Measurements from ENCODE around the gene NR1H4.
"Not testable (repeated sequence)": the region's sequence is repeated elsewhere in the genome, so short reads cannot be mapped to it uniquely, and the experiment has no call there.

The NR1H4 gene

GRCh38 chr12:100518376-100518775, 44.7 kb downstream of the NR1H4 start:
- DNase-seq, result no peak

GRCh38 chr12:100520048-100520769, 46.5 kb downstream of the NR1H4 start:
- no peak for DNase-seq

GRCh38 chr12:100521958-100522357, 48.3 kb downstream of the NR1H4 start:
- DNase-seq, result no peak

- DNase-seq, result no peak
Observed at GRCh38 chr12:100528034-100528433, 54.4 kb downstream of the NR1H4 start.

GRCh38 chr12:100528471-100529127, 54.9 kb downstream of the NR1H4 start:
- DNase-seq, result no peak

GRCh38 chr12:100529756-100530350, 56.2 kb downstream of the NR1H4 start:
- no peak for DNase-seq

GRCh38 chr12:100533376-100533775, 59.7 kb downstream of the NR1H4 start:
- DNase-seq, result no peak

GRCh38 chr12:100534625-100535227, 61.1 kb downstream of the NR1H4 start:
- no peak for DNase-seq

GRCh38 chr12:100539202-100539601, 65.5 kb downstream of the NR1H4 start:
- DNase-seq, result no peak

- no peak for DNase-seq
Observed at GRCh38 chr12:100544165-100544564, 70.5 kb downstream of the NR1H4 start.

- DNase-seq, result no peak
Observed at GRCh38 chr12:100545092-100545491, 71.4 kb downstream of the NR1H4 start.

GRCh38 chr12:100553936-100554335, 80.3 kb downstream of the NR1H4 start:
- no peak for DNase-seq

- DNase-seq, result no peak
Observed at GRCh38 chr12:100554608-100555077, 81.0 kb downstream of the NR1H4 start.

- DNase-seq, result no peak
Observed at GRCh38 chr12:100555722-100556121, 82.1 kb downstream of the NR1H4 start.

GRCh38 chr12:100557357-100557756, 83.7 kb downstream of the NR1H4 start:
- DNase-seq, result no peak

GRCh38 chr12:100559261-100559660, 85.6 kb downstream of the NR1H4 start:
- DNase-seq, result not testable (repeated sequence)

- DNase-seq, result no peak
Observed at GRCh38 chr12:100564090-100564489, 90.4 kb downstream of the NR1H4 start.

GRCh38 chr12:100564905-100565467, 91.3 kb downstream of the NR1H4 start:
- no peak for DNase-seq

- DNase-seq, result no peak
Observed at GRCh38 chr12:100565987-100566545, 92.4 kb downstream of the NR1H4 start.

- DNase-seq, result no peak
Observed at GRCh38 chr12:100566887-100567637, 93.4 kb downstream of the NR1H4 start.

GRCh38 chr12:100567945-100568344, 94.3 kb downstream of the NR1H4 start:
- DNase-seq, result no peak

GRCh38 chr12:100572184-100572583, 98.5 kb downstream of the NR1H4 start:
- no peak for DNase-seq

All from activated CD4-positive, CD25-positive, alpha-beta regulatory T cell treated with anti-CD3 and anti-CD28 coated beads, Interleukin-2, amount 50 U/mL, for 72 hours (primary cell).